HCT116 (cell line): ENCODE measurements around the gene F10. TPM values are rescaled to one million over a fixed set of nuclear protein-coding genes. Genes with fewer than 3 reads are reported as not detected.

Experiments
- ATAC-seq: fragments of 200-7000 bp; cut with Tn5 transposase; 2 replicates; pipeline ENCODE4 v1.9.1; 2020; ENCODE audit warnings: mild to moderate bottlenecking, moderate library complexity
- BruUV-seq: library from RNA; stranded (reverse); fragments of 400-500 nt; replicated peaks from 2 replicates; lab custom pipeline; 2021; lab: Mats Ljungman, UMichigan
- CTCF ChIA-PET: fragments of 300-600 bp; sonication (Branson Sonifier 250); formaldehyde crosslinking; loops from one replicate; lab custom pipeline; 2021; ENCODE audit warnings: antibody characterized with exemption; lab: Charles Lee
- POLR2A ChIA-PET: fragments of 300-600, 350-600 bp; sonication (Branson Sonifier 250); formaldehyde crosslinking; loops from one replicate; lab custom pipeline; 2021; ENCODE audit warnings: antibody characterized with exemption; lab: Charles Lee
- RAD21 ChIA-PET, 2 experiments: fragments of 300-600 bp; sonication (Branson Sonifier 250); formaldehyde crosslinking; loops; one replicate each; lab custom pipeline; 2023; ENCODE audit warnings: low total read pairs in 2 of 2; ENCODE audit not compliant: uncharacterized antibody in 2 of 2, unreplicated experiment in 2 of 2, low non-redundant PET in 1 of 2; lab: Charles Lee
- DNase-seq: peaks from one replicate; pipeline ENCODE4 v3.0.0-alpha.2; 2010; ENCODE audit warnings: low read depth, low spot score
- H2AFZ ChIP-seq: fragments of 200-600 bp; shearing (Covaris generic), sonication (generic); 2 replicates; pipeline ENCODE4 v1.6.1; 2017; ENCODE audit warnings: low read depth, mixed run types, mixed read lengths, antibody characterized with exemption, low read length; ENCODE audit not compliant: poor library complexity, severe bottlenecking
- H3K27ac ChIP-seq: 2 replicates; pipeline ENCODE4 v1.5.1; 2012; ENCODE audit warnings: low read depth, low read length
- H3K27me3 ChIP-seq: fragments of 200-600 bp; sonication (generic); 2 replicates; pipeline ENCODE4 v1.6.1; 2016; ENCODE audit warnings: mixed run types, low read length, mixed read lengths; ENCODE audit not compliant: insufficient read depth
- H3K36me3 ChIP-seq, 2 experiments: fragments of 200-500 bp in 1 of 2; fragments of 200-600 bp in 1 of 2; sonication (Bioruptor generic) in 1 of 2; sonication (generic) in 1 of 2; 2 replicates each; pipeline versions ENCODE4 v1.5.1 to v1.6.1; 2014 to 2016; ENCODE audit warnings: low read length in 2 of 2, inconsistent platforms in 1 of 2, mixed read lengths in 1 of 2, mixed run types in 1 of 2; ENCODE audit not compliant: insufficient read depth in 2 of 2, control insufficient read depth in 1 of 2
- H3K4me1 ChIP-seq, 2 experiments: fragments of 200-600 bp in 1 of 2; sonication (generic) in 1 of 2; 2 replicates each; pipeline versions ENCODE4 v1.5.1 to v1.6.1; 2012 to 2017; ENCODE audit warnings: low read length in 2 of 2, inconsistent platforms in 1 of 2, mild to moderate bottlenecking in 1 of 2, mixed read lengths in 1 of 2, mixed run types in 1 of 2, moderate library complexity in 1 of 2; ENCODE audit not compliant: insufficient read depth in 2 of 2, control insufficient read depth in 1 of 2
- H3K4me2 ChIP-seq: fragments of 200-600 bp; sonication (generic); 2 replicates; pipeline ENCODE4 v1.6.1; 2017; ENCODE audit warnings: mixed run types, low read length, mixed read lengths
- H3K4me3 ChIP-seq, 2 experiments: fragments of 200-600 bp in 1 of 2; sonication (generic) in 1 of 2; replicated peaks in 1 of 2; 2 replicates each; pipeline ENCODE4 v1.5.1; 2011 to 2016; ENCODE audit warnings: low read length in 2 of 2, control low read depth in 1 of 2, low read depth in 1 of 2, mild to moderate bottlenecking in 1 of 2, mixed read lengths in 1 of 2, mixed run types in 1 of 2
- H3K79me2 ChIP-seq: fragments of 200-600 bp; sonication (generic); 2 replicates; pipeline ENCODE4 v1.6.1; 2017; ENCODE audit warnings: mild to moderate bottlenecking, mixed run types, low read length, moderate library complexity, mixed read lengths; ENCODE audit not compliant: insufficient read depth
- H3K9ac ChIP-seq: fragments of 200-600 bp; sonication (generic); 2 replicates; pipeline ENCODE4 v1.6.1; 2016; ENCODE audit warnings: low read length, mixed read lengths
- H3K9me2 ChIP-seq: fragments of 200-600 bp; sonication (generic), shearing (Covaris generic); 2 replicates; pipeline ENCODE4 v1.6.1; 2017; ENCODE audit warnings: mixed run types, mild to moderate bottlenecking, moderate library complexity; ENCODE audit not compliant: insufficient read depth
- H3K9me3 ChIP-seq, 2 experiments: fragments of 200-500 bp in 1 of 2; fragments of 200-600 bp in 1 of 2; sonication (Bioruptor generic) in 1 of 2; sonication (generic) in 1 of 2; 2 replicates each; pipeline ENCODE4 v1.6.1; 2014 to 2017; ENCODE audit warnings: low read length in 2 of 2, mixed read lengths in 2 of 2, inconsistent platforms in 1 of 2, low read depth in 1 of 2, mild to moderate bottlenecking in 1 of 2, mixed run types in 1 of 2, moderate library complexity in 1 of 2; ENCODE audit not compliant: control insufficient read depth in 1 of 2, insufficient read depth in 1 of 2
- H4K20me1 ChIP-seq: fragments of 200-600 bp; sonication (generic), shearing (Covaris generic); 2 replicates; pipeline ENCODE4 v1.6.1; 2017; ENCODE audit warnings: mixed run types, mild to moderate bottlenecking, moderate library complexity; ENCODE audit not compliant: insufficient read depth
- CBX3 ChIP-seq: IDR thresholded peaks from 2 replicates; pipeline ENCODE4 v1.6.1; 2012; ENCODE audit warnings: low read depth
- CEBPB ChIP-seq: IDR thresholded peaks from 2 replicates; pipeline ENCODE4 v1.6.1; 2012; ENCODE audit warnings: low read depth
- EGR1 ChIP-seq: IDR thresholded peaks from 2 replicates; pipeline ENCODE4 v1.6.1; 2012; ENCODE audit warnings: low read depth
- EZH2 ChIP-seq: fragments of 200-600 bp; sonication (generic); IDR thresholded peaks from 2 replicates; pipeline ENCODE4 v1.6.1; 2017; ENCODE audit warnings: antibody characterized with exemption, mixed run types
- EZH2phosphoT487 ChIP-seq: fragments of 200-600 bp; IDR thresholded peaks from 2 replicates; pipeline ENCODE4 v1.6.1; 2018; ENCODE audit warnings: antibody characterized with exemption, borderline replicate concordance
- FOSL1 ChIP-seq: IDR thresholded peaks from 2 replicates; pipeline ENCODE4 v1.6.1; 2012; ENCODE audit warnings: low read depth
- JUND ChIP-seq: IDR thresholded peaks from 2 replicates; pipeline ENCODE4 v1.6.1; 2012
- POLR2A ChIP-seq: IDR thresholded peaks from 2 replicates; pipeline ENCODE4 v1.7.0; 2011; ENCODE audit warnings: borderline replicate concordance; ENCODE audit not compliant: insufficient read depth, insufficient read length; ENCODE audit errors: extremely low read depth
- RAD21 ChIP-seq: IDR thresholded peaks from 2 replicates; pipeline ENCODE4 v1.6.1; 2012; ENCODE audit warnings: low read depth, mild to moderate bottlenecking
- SIN3A ChIP-seq: IDR thresholded peaks from 2 replicates; pipeline ENCODE4 v1.6.1; 2012; ENCODE audit warnings: low read depth
- SP1 ChIP-seq: IDR thresholded peaks from 2 replicates; pipeline ENCODE4 v1.6.1; 2012; ENCODE audit warnings: low read depth
- ZFX ChIP-seq: fragments of 450-650 bp; IDR thresholded peaks from 2 replicates; pipeline ENCODE4 v1.6.1; 2017
- ZNF274 ChIP-seq: fragments of 200-500 bp; sonication (Bioruptor generic); IDR thresholded peaks from 2 replicates; pipeline ENCODE4 v1.6.1; 2014; ENCODE audit warnings: mild to moderate bottlenecking, low read depth, low read length, inconsistent platforms
- intact Hi-C: fragments of 100-400 bp; cut with micrococcal nuclease; formaldehyde crosslinking; loops from 2 replicates; pipeline ENCODE4 v1.10.0; 2022
- total RNA-seq: library from RNA; stranded (reverse); gene quantifications from one replicate; pipeline ENCODE4 v1.2.1, GENCODE V29; 2021; ENCODE audit not compliant: unreplicated experiment
- TF ChIP-seq, protein P1 (sequence below): IDR thresholded peaks from 2 replicates; pipeline ENCODE4 v1.6.1; 2012
- TF ChIP-seq, protein P2 (sequence below): IDR thresholded peaks from 2 replicates; pipeline ENCODE4 v1.6.1; 2012

F10 gene
- total RNA-seq, 1 experiment from 2014 or later, result 4.0 TPM

DNA sequence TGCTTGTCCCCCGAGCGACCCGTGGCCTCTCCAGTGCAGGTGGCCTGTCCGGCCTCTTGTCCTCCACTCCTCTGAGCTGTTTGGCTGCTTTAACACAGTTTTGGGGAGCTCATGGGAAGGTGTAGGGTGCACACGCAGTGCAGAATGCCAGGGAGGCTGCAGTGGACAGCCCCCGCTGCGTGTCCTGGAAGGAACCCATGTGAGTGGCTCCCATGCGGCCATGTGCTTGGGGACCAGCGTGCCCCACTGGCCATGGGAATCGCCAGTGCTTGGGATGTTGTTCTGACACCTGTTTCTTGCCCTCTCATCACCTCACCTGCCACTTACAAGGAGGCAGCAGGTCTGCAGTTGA is 39.6 kb upstream of the F10 start:
- Histone ChIP-seq H3K79me2 (no peaks in the 10 kb centered on the region), H3K36me3 (no peaks in the 10 kb centered on the region), H3K4me1 (peaks cover 7 to 11% of the 10 kb centered on the region in 2 experiments; a peak in 3 of 4 replicates), H3K9me2 (no peaks in the 10 kb centered on the region), H3K4me2 (no peak overlapping the region), H3K27ac (no peak overlapping the region), H3K9ac (no peak overlapping the region), H3K4me3 (no peak overlapping the region), H3K27me3 (no peaks in the 10 kb centered on the region), H3K9me3 (no peaks in the 10 kb centered on the region), H4K20me1 (no peaks in the 10 kb centered on the region), H2AFZ (no peak overlapping the region)
- TF ChIP-seq, protein P1, sequence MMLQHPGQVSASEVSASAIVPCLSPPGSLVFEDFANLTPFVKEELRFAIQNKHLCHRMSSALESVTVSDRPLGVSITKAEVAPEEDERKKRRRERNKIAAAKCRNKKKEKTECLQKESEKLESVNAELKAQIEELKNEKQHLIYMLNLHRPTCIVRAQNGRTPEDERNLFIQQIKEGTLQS, result no peak
- no peak for TF ChIP-seq FOSL1
- TF ChIP-seq CEBPB, result no peak
- TF ChIP-seq RAD21, result no peak
- TF ChIP-seq POLR2A, result no peak
- TF ChIP-seq EGR1, result no peak
- no peak for TF ChIP-seq ZFX
- no peak for TF ChIP-seq SP1
- no peak for TF ChIP-seq EZH2
- no peak for TF ChIP-seq ZNF274
- no peak for TF ChIP-seq CBX3
- POLR2A ChIA-PET, result no interaction called here
- RAD21 ChIA-PET, result no interaction called here
- no peak for DNase-seq
- CTCF ChIA-PET, result no interaction called here
- no TSS peak for BruUV-seq
- intact Hi-C loops, result loop anchor here (10.0 kb wide), 1 partner anchor 72 kb away; the partner anchor contains the start of gene PROZ
- ATAC-seq, result no peak

DNA sequence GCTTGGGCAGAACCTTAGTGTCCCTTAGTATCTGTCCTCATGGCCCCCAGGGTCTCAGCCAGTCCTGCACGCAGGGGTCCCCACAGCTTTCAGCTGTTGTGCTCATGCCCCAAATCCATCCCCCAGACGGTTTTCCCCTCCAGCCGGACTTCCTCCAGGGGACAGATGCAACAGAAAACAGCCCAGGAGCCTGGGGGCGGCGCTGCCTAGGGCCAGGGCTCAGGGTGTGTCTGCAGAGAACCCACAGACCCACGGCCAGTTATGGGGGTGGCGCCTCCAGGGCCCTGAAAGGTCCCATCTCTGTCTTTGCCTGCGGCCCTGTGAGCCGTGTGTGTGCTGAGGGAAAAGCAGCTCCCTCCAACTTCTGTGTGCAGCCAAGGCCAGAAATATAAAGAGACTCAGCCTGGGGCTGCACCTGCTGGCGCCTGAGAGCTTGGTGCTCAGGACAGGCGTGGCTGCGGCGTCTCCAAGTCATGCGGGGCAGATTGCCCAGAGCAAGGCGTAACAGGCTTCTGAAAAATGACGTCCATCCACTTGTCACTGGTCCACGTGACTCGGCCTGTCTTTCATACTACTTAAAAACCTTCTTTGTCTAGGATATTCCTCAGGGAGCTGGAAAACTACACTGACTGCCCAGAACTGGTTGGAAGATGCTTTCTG is 39.1 kb upstream of the F10 start:
- no TSS peak for BruUV-seq
- no peak overlapping the region for H3K9ac ChIP-seq
- ATAC-seq (peak; percentile 75), DNase-seq (peak; percentile 42)
- TF ChIP-seq ZFX (no peak), SIN3A (no peak), ZNF274 (no peak), EZH2phosphoT487 (no peak), CBX3 (no peak), JUND (no peak), SP1 (no peak)
- TF ChIP-seq, protein P2, sequence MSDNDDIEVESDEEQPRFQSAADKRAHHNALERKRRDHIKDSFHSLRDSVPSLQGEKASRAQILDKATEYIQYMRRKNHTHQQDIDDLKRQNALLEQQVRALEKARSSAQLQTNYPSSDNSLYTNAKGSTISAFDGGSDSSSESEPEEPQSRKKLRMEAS, result no peak
- TF ChIP-seq, protein P1, result no peak
- TF ChIP-seq, all 23 proteins: peak for 0
- H3K4me1 ChIP-seq, result peaks cover 7 to 11% of the 10 kb centered on the region in 2 experiments; a peak in 3 of 4 replicates
- no peaks in the 10 kb centered on the region for H3K27me3 ChIP-seq
- ChIA-PET RAD21 (no interaction called here), CTCF (no interaction called here), POLR2A (no interaction called here)
- H3K9me2 ChIP-seq, result no peaks in the 10 kb centered on the region
- H2AFZ ChIP-seq, result no peak overlapping the region
- H3K27ac ChIP-seq, result no peak overlapping the region
- H3K9me3 ChIP-seq, result no peaks in the 10 kb centered on the region
- H3K4me3 ChIP-seq, result no peak overlapping the region
- peak overlapping the region; percentile 26; the same call in 1 of the 2 replicates for H3K4me2 ChIP-seq
- no peaks in the 10 kb centered on the region for H3K79me2 ChIP-seq
- intact Hi-C loops, result loop anchor here (10.0 kb wide), 1 partner anchor 71 kb away; the partner anchor contains the start of gene PROZ
- no peaks in the 10 kb centered on the region for H4K20me1 ChIP-seq
- no peaks in the 10 kb centered on the region for H3K36me3 ChIP-seq
